IMR-90 (cell line): ENCODE measurements around the gene COL13A1. TPM values are rescaled to one million over a fixed set of nuclear protein-coding genes. Genes with fewer than 3 reads are reported as not detected.
A peak's percentile ranks its signal among the peaks of the same experiment; 100 is the strongest.

Source experiments
- ATAC-seq: fragments of 200-7000 bp; cut with Tn5 transposase; 2 replicates; pipeline ENCODE4 v1.9.1; 2020; ENCODE audit warnings: low read depth, mild to moderate bottlenecking, moderate library complexity
- BruUV-seq: library from RNA; stranded (reverse); fragments of 400-500 nt; replicated peaks from 2 replicates; lab custom pipeline; 2021; lab: Mats Ljungman, UMichigan
- CTCF ChIA-PET: fragments of 300-600 bp; formaldehyde crosslinking; extraction: SDS; loops from one replicate; lab custom pipeline; 2021; ENCODE audit warnings: antibody characterized with exemption; lab: Yijun Ruan, JAX
- POLR2A ChIA-PET: fragments of 300-600 bp; sonication (Branson Sonifier 250); formaldehyde crosslinking; loops from one replicate; lab custom pipeline; 2022; ENCODE audit warnings: antibody characterized with exemption; ENCODE audit not compliant: unreplicated experiment; lab: Charles Lee
- DNase-seq: peaks from one replicate; pipeline ENCODE4 v3.0.0; 2013
- H2AFZ ChIP-seq: replicated peaks from 2 replicates; pipeline ENCODE3; 2013; ENCODE audit warnings: low read length, mild to moderate bottlenecking; ENCODE audit not compliant: poor library complexity
- H2AK5ac ChIP-seq: 2 replicates; pipeline ENCODE4 v1.6.1; 2013; ENCODE audit warnings: low read depth, low read length, inconsistent platforms
- H2AK9ac ChIP-seq: replicated peaks from 2 replicates; pipeline ENCODE3; 2013; ENCODE audit warnings: mild to moderate bottlenecking, low read depth, low read length, moderate library complexity; ENCODE audit not compliant: poor library complexity
- H2BK120ac ChIP-seq: 2 replicates; pipeline ENCODE4 v1.6.1; 2013; ENCODE audit warnings: low read depth, low read length, inconsistent platforms
- H2BK15ac ChIP-seq: 3 replicates; pipeline ENCODE4 v1.6.1; 2013; ENCODE audit warnings: low read depth, low read length, inconsistent platforms
- H2BK20ac ChIP-seq: 2 replicates; pipeline ENCODE4 v1.6.1; 2013; ENCODE audit warnings: low read depth, mild to moderate bottlenecking, inconsistent platforms, low read length, moderate library complexity
- H2BK5ac ChIP-seq: 2 replicates; pipeline ENCODE4 v1.6.1; 2013; ENCODE audit warnings: mild to moderate bottlenecking, low read depth, low read length, inconsistent platforms; ENCODE audit not compliant: poor library complexity, severe bottlenecking
- H3K14ac ChIP-seq: replicated peaks from 2 replicates; pipeline ENCODE4 v1.6.1; 2013; ENCODE audit warnings: low read depth, low read length, inconsistent platforms
- H3K18ac ChIP-seq: 2 replicates; pipeline ENCODE4 v1.6.1; 2013; ENCODE audit warnings: low read depth, low read length, control low read depth
- H3K23ac ChIP-seq: 2 replicates; pipeline ENCODE4 v1.6.1; 2013; ENCODE audit warnings: low read depth, low read length, inconsistent platforms
- H3K27ac ChIP-seq: 2 replicates; pipeline ENCODE4 v1.5.1; 2013; ENCODE audit warnings: mild to moderate bottlenecking, control low read depth, low read length; ENCODE audit not compliant: insufficient read depth
- H3K27me3 ChIP-seq: 2 replicates; pipeline ENCODE4 v1.6.1; 2013; ENCODE audit warnings: low read length; ENCODE audit not compliant: control insufficient read depth, insufficient read depth
- H3K36me3 ChIP-seq: 2 replicates; pipeline ENCODE4 v1.6.1; 2013; ENCODE audit warnings: low read length, mixed read lengths; ENCODE audit not compliant: control insufficient read depth, insufficient read depth
- H3K4ac ChIP-seq: 2 replicates; pipeline ENCODE4 v1.6.1; 2013; ENCODE audit warnings: low read depth, low read length, inconsistent platforms
- H3K4me1 ChIP-seq: 2 replicates; pipeline ENCODE4 v1.6.1; 2013; ENCODE audit warnings: low read length, mixed read lengths; ENCODE audit not compliant: control insufficient read depth, insufficient read depth
- H3K4me2 ChIP-seq: 2 replicates; pipeline ENCODE4 v1.6.1; 2013; ENCODE audit warnings: low read depth, mild to moderate bottlenecking, control low read depth, low read length, moderate library complexity
- H3K4me3 ChIP-seq: 2 replicates; pipeline ENCODE4 v1.5.1; 2013; ENCODE audit warnings: low read depth, mild to moderate bottlenecking, control low read depth, low read length, moderate library complexity; ENCODE audit not compliant: insufficient read depth
- H3K56ac ChIP-seq: 2 replicates; pipeline ENCODE4 v1.6.1; 2013; ENCODE audit warnings: low read length, inconsistent platforms; ENCODE audit not compliant: insufficient read depth; ENCODE audit errors: extremely low read depth
- H3K79me1 ChIP-seq, 2 experiments: 2 replicates each; pipeline ENCODE4 v1.6.1; 2013; ENCODE audit warnings: low read length in 2 of 2, inconsistent platforms in 1 of 2, low read depth in 1 of 2
- H3K9ac ChIP-seq: 2 replicates; pipeline ENCODE4 v1.6.1; 2013; ENCODE audit warnings: low read depth, low read length, control low read depth
- H3K9me1 ChIP-seq: 2 replicates; pipeline ENCODE4 v1.6.1; 2013; ENCODE audit warnings: low read length, inconsistent platforms; ENCODE audit not compliant: insufficient read depth
- H3K9me3 ChIP-seq: 2 replicates; pipeline ENCODE4 v1.6.1; 2013; ENCODE audit warnings: low read length; ENCODE audit not compliant: control insufficient read depth, insufficient read depth
- H4K20me1 ChIP-seq: 2 replicates; pipeline ENCODE4 v1.6.1; 2013; ENCODE audit warnings: low read length, inconsistent platforms; ENCODE audit not compliant: insufficient read depth
- H4K5ac ChIP-seq: 2 replicates; pipeline ENCODE4 v1.6.1; 2013; ENCODE audit warnings: mild to moderate bottlenecking, low read depth, low read length, control low read depth
- H4K8ac ChIP-seq, 2 experiments: 2 replicates each; pipeline ENCODE4 v1.6.1; 2013; ENCODE audit warnings: low read depth in 2 of 2, low read length in 2 of 2, control low read depth in 1 of 2, inconsistent platforms in 1 of 2
- H4K91ac ChIP-seq: 2 replicates; pipeline ENCODE4 v1.6.1; 2013; ENCODE audit warnings: low read depth, low read length, inconsistent platforms; ENCODE audit not compliant: insufficient read depth
- CTCF ChIP-seq: conservative IDR thresholded peaks from 2 replicates; pipeline ENCODE4 v1.5.1; 2012; ENCODE audit warnings: mild to moderate bottlenecking, low read depth, low read length, improper control_type of control experiment
- FOS ChIP-seq: fragments of 150-350 bp; IDR thresholded peaks from 2 replicates; pipeline ENCODE4 v1.6.1; 2016; ENCODE audit warnings: low read depth, low read length
- RAD21 ChIP-seq: IDR thresholded peaks from 2 replicates; pipeline ENCODE4 v1.6.1; 2012; ENCODE audit warnings: low read length, improper control_type of control experiment
- SMC3 ChIP-seq: fragments of 150-350 bp; IDR thresholded peaks from 2 replicates; pipeline ENCODE4 v1.6.1; 2016; ENCODE audit warnings: low read depth, mild to moderate bottlenecking, antibody characterized with exemption, low read length, moderate library complexity
- WGBS, 2 experiments: methylation state at CpG; one replicate each; pipeline versions ENCODE4 v1.1.5 to v1.1.7; 2013; ENCODE audit warnings: missing lambda C conversion rate in 2 of 2; ENCODE audit not compliant: insufficient read length in 1 of 2; ENCODE audit errors: extremely low coverage in 2 of 2; 5-methylcytosine and 5-hydroxymethylcytosine counted together
- dilution Hi-C: fragments of 300-500 bp; cut with HindIII; formaldehyde crosslinking; loops from one replicate; pipeline ENCODE4 v1.14.3; 2018; ENCODE audit warnings: low sequenced_read_pairs; ENCODE audit not compliant: unreplicated experiment
- in situ Hi-C: fragments of 300-500 bp; cut with MboI; formaldehyde crosslinking; loops from 3 replicates; pipeline ENCODE4 v1.14.3; 2019; ENCODE audit warnings: low sequenced_read_pairs, inconsistent platforms, mixed read lengths
- intact Hi-C: fragments of 100-400 bp; cut with micrococcal nuclease; formaldehyde crosslinking; loops from 2 replicates; pipeline ENCODE4 v1.10.0; 2022
- polyA plus RNA-seq, 3 experiments: library from polyadenylated mRNA; depleted of rRNA; stranded (reverse); fragments of >200 nt; gene quantifications; 2 replicates each; pipeline ENCODE4 v1.2.3, GENCODE V29; 2012; ENCODE audit warnings: low replicate concordance in 1 of 3
- total RNA-seq: library from RNA; depleted of rRNA; stranded (reverse); fragments of >200 nt; gene quantifications from 2 replicates; pipeline ENCODE4 v1.2.3, GENCODE V29; 2012

The COL13A1 gene
- total and polyA plus RNA-seq, 2 of the 4 experiments (the other 2 are of a cell fraction): 12.2 to 31.3 TPM

GRCh38 chr10:69801094-69801433 lies 642 bp upstream of the COL13A1 start:
- H3K4me1 ChIP-seq: peaks cover 15% of the 10 kb centered on the region
- TF ChIP-seq SMC3 (peak; percentile 49), RAD21 (peak; percentile 37), CTCF (peak; percentile 66), FOS (no peak)
- WGBS, 2 experiments: no CpG with 5 or more reads among the region's 8 CpGs
- H3K79me1 ChIP-seq: peaks cover 3 to 38% of the 10 kb centered on the region in 2 experiments
- peak overlapping the region; percentile 80; the same call in 1 of the 2 replicates for H2AK5ac ChIP-seq
- in situ Hi-C loops: loop anchor here (10.0 kb wide), 1 partner anchor 156 kb away; no protein-coding TSS in a partner anchor
- H3K36me3 ChIP-seq: no peaks in the 10 kb centered on the region
- no peak overlapping the region; the same call in 1 of the 2 replicates for H3K18ac ChIP-seq
- H3K9me3 ChIP-seq: peaks cover 3% of the 10 kb centered on the region
- H3K23ac ChIP-seq: peak overlapping the region; percentile 53; the same call in 1 of the 2 replicates
- 0 out of 2 replicates have a peak overlapping the region, but pooled peaks have one; percentile 48 for H3K14ac ChIP-seq
- H3K4me3 ChIP-seq: peak overlapping the region; percentile 63; the same call in 1 of the 2 replicates
- BruUV-seq: no TSS peak
- peak overlapping the region in 1 of 2 experiments; percentile 50; a peak in 1 of 4 replicates for H4K8ac ChIP-seq
- peak overlapping the region; percentile 57 for H3K4ac ChIP-seq
- intact Hi-C loops: loop anchor here (1.0 to 10.0 kb wide), 5 partner anchors 58 to 344 kb away; partner anchors contain the start of gene TYSND1
- 0 out of 2 replicates have a peak, but pooled peaks cover 12% of the 10 kb centered on the region for H3K9me1 ChIP-seq
- no peak overlapping the region for H4K5ac ChIP-seq
- H2BK15ac ChIP-seq: peak overlapping the region; percentile 61; the same call in 2 of the 3 replicates
- ATAC-seq (peak; percentile 49), DNase-seq (peak; percentile 55)
- peaks cover 3% of the 10 kb centered on the region; the same call in 1 of the 2 replicates for H3K27me3 ChIP-seq
- H4K20me1 ChIP-seq: 0 out of 2 replicates have a peak, but pooled peaks cover 8% of the 10 kb centered on the region
- peak overlapping the region; percentile 95 for H3K4me2 ChIP-seq
- peak overlapping the region; percentile 42; the same call in 1 of the 2 replicates for H2BK20ac ChIP-seq
- H4K91ac ChIP-seq: peak overlapping the region; percentile 7; the same call in 1 of the 2 replicates
- peak overlapping the region; percentile 68 for H2BK120ac ChIP-seq
- H3K9ac ChIP-seq: 0 out of 2 replicates have a peak overlapping the region, but pooled peaks have one; percentile 3
- dilution Hi-C loops: no loop called here
- ChIA-PET CTCF (interaction anchor here (0.5 to 1.5 kb wide), 12 partner anchors 8 to 592 kb away, joined by 3 to 6 read pairs (median 4); no protein-coding TSS in a partner anchor), POLR2A (no interaction called here)
- H2AK9ac ChIP-seq: no peak overlapping the region
- H3K56ac ChIP-seq: no peak overlapping the region
- H2AFZ ChIP-seq: peak overlapping the region; percentile 94
- no peak overlapping the region for H2BK5ac ChIP-seq
- no peak overlapping the region for H3K27ac ChIP-seq
